HUDEP-2 (cell line): Measurements from ENCODE around the gene TRIM36.

ENCODE experiments used
- DNase-seq, 76 experiments: peaks; one replicate each; lab custom pipeline; 2025; ENCODE audit not compliant: unreplicated experiment in 76 of 76; lab: John Stamatoyannopoulos, UW

Gene TRIM36

DNA sequence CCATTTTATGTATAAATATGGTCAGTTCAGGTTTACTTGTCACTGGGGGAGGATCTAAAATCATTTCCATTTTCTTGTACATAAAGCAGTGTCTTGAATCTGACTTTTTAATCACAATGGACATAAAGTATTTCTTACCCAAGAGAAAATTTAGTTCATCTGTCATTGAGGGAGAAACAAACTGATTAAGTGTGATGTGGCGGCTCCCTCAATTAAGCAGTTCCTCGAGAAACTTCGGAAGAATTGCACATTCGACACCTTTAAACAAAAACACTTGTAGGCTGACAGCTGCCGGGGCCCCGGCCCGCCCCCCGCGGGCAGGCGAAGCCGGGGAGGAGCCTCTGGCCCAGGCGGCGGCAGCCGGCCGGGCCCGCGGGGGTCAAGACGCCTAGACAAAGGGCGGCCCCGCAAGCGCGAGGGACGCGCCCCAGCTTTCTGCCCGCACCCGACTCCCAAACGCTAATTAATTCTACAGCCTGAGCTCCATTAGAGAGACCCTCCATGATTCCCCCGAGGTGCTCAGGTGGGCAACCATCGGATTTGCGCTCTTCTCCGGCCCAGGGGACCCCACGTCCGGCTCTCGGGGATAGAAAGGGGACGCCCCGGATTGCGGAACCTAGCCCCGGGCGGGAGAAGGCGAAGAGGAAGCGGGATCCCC, 750 bp downstream of the TRIM36 start:
- no peak for DNase-seq

DNA sequence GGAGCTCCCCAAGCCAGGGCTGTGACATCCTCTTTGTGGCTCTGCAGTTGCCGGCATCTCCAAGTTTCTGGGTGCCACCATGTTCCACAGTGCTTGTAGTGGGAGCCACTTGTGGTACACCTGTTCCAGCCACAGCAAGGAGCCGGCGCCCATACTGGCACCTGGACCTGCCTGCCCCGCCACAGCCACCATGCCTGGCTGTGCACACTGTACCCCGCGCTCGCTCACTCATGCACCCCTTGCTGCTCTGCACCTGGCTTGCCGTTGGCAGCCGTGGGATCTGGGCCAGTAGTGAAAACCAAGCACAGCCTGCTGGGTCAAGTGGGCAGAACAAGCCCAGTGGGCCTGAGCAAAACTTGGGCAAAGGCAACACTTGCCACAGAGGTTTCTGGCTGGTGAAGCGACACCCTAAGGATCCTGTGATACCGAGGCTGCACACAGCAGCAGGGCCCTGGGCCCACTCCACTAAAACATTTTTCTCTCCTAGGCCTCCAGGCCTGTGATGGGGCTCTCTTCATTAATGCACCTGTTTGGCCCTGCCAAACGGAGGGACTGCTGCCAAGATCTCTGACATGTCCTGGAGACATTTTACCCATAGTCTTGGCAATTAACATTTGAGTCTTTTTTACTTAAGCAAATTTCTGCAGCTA, 2.8 kb downstream of the TRIM36 start:
- no peak for DNase-seq

DNA sequence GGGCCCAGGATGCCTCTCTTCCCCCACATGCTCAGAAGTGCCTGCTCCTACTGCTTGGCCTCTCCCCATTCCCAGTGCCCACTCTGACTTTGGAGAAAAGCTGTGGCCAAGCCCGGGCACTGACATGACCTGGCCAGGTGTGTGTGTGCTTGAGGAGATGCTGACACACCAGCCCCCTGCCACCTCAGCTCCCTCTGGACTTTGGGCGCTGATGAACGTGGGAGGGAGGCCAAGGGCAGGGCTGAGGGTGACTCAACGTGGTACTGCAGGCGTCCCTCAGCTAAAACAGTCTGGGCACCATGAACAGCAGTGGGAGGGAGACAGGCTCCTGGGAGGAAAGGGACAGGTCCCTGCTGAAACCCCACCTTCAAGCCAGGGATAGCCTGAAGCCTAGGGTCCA, 3.9 kb downstream of the TRIM36 start:
- DNase-seq = no peak

DNA sequence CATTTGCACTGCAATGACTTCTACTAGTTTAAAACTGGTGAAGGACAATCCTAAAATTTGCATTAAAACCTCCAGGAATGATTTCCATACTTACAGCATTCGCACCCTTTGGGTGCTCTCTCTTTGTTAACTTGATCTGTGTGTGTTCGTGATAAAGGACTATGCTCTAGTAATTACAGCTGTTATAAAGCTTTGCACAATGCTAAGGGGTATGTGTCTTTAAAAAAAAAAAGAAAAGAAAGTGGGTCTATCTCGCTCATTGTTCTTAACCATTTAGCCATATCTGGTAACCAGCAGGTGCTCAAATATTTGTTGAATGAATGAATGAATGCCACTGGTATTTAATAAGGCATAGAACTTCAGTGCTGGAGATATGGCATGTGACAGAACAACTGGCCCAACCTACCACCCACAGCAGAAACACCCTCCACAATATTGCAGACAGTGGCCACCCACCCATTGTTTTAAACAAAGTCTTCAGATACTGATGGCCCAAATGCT, 8.7 kb downstream of the TRIM36 start:
- DNase-seq = no peak

DNA sequence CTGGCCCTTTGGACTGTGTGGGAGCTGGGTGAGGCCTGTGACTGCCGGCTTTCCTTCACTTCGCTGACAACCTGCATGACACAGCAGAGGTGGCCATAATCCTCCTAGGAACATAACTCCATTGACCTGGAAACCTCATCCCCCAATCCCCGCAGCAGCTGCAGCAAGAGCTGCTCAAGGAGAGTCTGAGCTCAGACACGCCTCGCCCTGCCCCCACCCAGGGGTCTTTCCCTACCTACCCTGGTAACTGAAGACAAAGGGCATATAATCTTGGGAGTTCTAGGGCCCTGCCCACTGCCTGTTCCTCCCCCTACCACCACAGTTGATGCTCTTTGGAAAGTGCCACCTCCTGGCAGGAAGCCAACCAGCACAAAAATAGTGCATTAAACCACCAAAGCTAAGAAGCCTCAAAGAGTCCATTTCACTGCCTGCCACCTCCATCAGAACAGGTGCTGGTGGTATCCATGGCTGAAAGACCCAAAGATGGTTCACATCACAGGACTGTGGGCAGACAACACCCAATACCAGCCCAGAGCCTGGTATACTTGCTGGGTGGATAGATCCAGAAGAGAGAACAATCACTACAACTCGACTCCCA, 18.4 kb downstream of the TRIM36 start:
- no peak for DNase-seq

DNA sequence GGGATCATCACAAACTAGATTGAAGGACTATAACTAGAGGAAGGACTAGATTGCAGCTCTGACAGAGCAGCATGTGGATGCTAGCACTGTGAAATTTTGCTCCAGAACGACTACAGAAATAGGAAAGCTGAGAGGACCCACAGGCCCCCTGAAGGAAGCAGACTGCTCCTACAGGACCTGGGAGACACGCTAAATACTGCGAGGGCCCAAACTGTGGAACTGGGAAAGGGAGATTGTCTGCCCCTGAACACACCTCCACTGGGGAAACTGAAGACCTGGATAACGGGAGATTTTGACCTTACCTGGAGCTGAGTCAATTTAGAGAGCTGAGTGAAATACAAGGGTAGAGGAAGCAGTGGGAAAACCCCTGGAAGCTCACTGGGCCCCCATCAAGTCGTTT, 19.2 kb downstream of the TRIM36 start:
- DNase-seq = no peak

DNA sequence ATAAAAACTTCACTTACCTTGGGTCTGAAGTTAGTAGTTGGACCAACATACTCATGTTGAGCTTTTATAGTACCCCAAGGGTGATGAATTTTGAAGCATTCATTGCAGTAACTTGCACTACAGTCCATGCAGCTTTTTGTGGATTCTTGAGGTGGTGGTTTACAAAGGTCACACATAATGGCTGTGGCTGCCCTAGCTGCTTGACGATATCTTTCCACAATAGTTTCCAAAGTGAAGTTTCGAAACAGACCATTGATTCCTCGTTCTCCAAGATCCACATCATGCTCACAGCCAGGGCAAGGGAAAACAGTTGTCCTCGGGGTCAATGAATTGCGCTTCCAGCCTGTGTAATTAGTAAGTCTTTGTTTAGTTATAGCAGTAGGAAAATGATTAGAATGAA, 22.7 kb downstream of the TRIM36 start:
- no peak for DNase-seq

DNA sequence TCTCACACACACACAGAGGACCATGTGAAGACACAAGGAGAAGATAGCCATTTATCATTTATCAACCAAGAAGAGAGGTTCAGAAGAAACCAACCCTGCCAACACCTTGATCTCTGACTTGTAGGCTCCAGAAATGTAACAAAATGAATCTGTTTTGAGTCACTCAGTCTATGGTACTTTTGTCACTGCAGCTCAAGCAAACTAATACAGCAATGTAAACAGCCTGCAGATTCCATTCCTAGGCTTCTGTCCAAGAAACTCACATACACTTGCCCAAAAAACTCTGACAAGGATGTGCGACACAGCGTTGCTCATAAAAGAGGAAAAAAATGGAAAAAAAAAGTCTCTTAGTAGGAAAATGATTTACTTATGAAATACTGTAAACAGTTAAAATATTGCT, 33.4 kb downstream of the TRIM36 start:
- no peak for DNase-seq

DNA sequence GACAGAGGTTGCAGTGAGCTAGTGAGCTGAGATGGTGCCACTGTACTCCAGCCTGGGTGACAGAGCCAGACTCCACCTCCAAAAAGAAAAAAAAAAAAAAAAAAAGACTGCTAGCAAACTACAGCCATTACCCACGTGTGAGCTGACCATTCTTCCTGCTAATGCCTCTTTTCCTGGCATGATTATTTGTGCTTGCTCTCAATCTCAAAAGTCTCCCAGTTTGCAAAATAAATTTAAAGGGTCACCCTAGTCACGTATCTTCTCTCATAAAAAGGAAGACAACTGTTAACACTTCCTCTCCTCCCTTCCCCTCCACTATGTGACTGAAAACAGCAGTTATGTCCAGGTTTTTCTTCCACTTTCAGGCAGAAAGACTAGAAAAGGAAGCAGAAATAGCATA, 37.2 kb downstream of the TRIM36 start:
- no peak for DNase-seq

DNA sequence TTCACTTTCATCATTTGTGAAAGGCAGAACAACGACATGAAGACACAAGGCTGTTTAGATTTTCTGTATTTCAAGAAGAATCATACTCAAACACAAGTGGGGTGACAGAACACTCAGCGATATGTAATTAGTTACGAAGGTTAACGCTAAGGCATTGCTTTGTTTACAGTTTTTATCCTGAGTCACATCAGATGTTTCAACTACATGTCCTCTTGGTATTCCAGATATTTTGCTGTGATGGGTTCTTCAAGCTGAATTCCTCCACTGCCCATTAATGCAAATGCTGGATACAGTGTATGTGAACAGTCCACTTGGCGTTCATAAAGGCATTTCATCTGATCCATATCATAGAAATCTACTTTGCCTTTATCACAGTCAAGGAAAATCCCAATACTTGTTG, 43.4 kb downstream of the TRIM36 start:
- DNase-seq = no peak

DNA sequence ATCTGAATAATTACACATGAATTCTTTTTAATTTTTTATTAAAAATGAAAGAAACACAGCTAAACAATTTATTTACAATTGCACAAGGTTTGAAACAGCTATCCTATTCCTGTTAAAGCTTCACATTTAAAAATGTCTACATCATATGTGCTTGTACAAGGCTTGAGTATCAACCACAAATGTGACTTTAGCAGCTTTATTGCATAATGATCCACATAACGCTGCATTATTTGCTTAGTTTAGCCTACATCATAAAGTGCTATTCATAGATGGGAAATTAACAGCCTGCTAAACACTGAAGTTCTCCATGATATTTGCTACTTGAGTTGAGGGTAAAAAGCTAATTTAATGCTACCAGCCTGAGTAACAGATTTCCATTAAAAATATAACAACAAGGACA, 45.0 kb downstream of the TRIM36 start:
- no peak for DNase-seq

DNA sequence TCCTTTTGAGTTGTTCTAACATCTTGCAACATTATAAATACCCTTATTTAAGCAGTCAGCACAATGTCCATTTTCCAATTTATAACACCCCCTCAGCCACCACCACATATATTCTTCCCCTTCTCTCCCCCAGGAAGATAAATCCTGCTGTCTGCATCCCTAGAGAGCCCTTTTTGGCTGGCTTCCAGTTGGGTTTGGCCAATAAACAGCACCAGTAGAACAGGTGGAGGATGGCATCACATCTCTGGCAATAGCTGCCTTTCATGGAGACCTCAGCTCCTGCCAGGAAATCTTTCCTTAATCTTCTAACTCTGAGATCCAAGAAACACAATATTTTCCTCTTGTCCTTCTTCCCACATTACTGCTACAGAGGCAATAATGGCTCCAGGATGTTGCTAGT, 53.7 kb downstream of the TRIM36 start:
- DNase-seq = no peak

DNA sequence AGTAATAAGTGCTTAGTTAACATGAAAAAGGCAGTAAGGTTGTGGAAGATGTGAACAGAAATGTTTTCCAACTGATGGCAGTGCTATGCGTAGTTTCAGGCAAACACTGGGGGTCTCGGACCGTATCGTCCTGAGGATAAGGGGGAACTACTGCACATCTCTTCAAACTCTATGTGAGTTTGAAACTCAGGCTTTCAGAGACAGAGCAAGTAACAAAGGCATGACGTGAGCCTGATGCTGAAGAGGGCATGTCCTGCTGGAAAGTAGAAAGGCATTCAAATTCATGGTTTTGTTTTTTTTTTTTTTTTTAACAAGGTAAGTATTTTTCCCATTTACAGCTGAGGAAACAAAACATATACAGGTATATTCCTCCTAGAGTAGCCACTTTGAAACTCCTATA, 59.9 kb downstream of the TRIM36 start:
- DNase-seq = no peak

DNA sequence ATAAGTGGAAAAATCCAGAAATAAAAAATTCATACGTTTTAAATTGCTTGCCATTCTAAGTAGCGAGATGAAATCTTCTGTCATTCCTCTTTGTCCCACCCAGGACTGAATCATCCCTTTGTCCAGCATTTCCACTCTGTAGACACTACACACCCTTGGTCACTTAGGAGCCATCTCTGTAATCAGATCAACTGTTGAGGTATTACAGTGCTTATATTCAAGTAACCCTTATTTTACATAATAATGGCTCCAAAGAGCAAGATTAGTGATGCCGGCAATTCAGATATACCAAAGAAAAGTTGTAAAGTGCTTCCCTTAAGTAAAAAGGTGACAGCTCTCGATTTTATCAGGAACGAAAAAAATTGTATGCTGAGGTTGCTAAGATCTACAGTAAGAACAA, 60.4 kb downstream of the TRIM36 start:
- DNase-seq = no peak

DNA sequence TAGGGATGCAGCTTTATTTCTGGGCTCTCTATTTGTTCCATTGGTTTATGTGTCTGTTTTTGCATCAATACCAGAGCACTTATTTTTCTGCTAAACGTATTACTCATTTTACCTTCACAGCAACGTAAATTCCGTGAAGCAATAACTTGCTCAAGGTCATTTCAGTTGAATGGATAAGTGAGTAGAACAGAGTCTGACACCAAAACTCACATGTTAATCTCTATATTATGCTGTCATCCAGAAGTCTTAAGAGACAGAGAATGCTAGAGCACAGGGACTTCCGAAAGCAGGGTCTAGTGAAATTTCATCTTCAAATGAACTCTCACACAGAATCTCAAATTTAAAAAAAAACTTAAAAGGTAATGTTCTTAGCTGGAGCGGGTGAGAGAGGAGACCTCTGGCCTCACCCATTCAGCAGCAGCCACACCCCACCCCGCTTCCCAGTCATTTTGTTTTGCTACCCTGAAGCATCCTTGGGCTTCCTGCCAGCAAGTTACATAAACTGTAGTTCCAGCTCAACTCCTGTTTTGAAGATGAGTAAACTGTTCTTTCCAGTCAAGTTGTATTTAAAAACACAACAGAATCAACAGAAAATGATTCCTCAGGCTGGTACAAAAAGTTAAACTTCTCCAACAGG, 69.3 kb downstream of the TRIM36 start:
- no peak for DNase-seq

DNA sequence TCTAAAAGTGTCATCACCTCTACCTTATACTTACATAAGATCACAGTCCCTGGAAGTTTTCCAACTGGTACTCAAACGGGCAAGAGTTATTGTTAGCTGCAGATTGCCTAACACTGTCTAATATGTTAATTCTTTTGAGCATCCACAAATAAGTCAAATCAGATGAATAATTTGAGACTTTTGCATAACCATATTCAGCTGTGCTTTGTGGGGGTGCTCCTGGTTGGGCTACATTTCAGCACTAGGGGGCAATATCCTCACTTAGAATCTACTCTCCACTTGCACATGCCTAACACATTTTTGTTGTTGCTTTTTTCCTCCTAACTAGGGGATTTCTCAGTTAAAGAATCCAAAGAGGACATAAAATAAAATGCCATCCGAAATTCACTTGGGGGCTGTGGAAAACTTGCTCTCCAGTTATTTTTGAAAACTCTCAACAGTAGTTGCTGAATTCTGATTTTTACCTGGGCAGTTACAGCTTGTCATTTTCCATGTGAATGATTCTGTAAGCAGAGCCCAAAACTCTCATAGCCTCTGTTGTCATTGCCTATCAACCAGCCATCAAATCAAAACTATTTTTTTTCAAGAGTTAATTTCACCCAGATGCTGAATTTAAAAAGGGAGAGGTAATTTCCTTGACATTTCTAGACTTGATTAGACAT, 71.5 kb downstream of the TRIM36 start:
- DNase-seq = peak in 21 of 76 experiments; percentile 1 to 42 (median 11)

DNA sequence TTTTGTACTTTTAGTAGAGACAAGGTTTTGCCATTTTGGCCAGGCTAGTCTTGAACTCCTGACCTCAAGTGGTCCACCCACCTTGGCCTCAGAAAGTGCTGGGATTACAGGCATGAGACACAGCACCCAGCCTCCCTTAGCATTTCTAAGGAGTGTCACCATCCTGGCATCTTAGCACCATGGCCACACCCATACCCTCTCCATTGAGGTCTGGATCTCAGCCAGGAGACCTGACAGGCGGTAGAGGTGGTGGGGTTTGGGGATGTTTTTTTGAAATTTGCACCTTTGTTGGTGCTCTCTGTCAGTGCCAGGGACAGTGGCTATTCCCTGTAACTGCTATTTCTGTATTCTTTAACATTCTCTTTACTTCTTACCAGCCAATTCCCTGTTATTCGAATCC, 72.5 kb downstream of the TRIM36 start:
- DNase-seq = no peak

DNA sequence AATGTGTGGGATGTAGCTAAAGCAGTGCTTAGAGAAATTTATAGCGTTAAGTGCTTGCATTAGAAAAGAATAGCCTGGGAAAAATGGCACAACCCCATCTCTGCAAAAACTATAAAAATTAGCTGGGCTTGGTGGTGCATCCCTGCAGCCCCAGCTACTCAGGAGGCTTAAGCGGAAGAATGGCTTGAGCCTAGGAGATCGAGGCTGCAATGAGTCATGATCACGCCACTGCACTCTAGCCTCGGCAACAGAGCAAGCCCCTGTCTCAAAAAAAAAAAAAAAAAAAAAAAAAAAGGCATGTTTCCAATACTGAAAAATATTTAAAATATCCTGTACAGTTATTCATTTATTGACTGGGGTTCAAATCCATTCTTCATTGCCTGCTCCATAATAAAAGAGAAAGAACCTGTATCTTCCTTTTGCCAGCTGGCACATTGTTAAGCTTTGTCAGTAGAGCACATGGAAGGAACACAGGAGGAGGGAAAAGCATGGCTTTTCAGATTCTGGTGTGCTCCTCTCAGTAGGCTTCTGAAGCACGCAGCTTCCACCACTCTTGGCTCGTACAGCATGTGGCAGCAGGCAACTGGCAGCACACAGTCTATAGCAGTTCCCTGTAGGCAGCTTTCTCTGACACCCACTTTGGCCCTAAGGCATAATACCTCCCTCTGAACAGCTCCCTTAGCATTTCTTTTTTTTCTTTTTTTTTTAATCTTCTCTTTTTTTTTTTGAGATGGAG, 73.5 kb downstream of the TRIM36 start:
- no peak for DNase-seq

DNA sequence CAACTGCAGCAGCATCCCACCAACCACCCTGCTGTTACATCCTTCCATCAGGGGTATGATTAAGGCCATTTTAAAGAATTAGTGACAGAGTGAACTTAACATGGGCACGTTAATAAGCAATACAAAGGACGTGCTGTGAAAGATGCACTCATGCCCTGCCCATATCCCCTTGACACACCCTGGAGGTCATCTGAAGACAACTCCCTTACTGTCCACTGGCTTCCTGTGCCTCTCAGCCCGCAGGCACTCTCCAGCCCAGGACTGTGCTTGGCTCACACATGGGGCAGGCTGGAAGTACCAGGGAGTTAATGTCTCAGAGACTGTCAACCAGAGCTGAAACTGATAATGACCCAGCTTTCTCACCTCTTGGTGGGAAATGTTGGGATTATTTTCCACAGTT, 81.8 kb downstream of the TRIM36 start:
- no peak for DNase-seq

DNA sequence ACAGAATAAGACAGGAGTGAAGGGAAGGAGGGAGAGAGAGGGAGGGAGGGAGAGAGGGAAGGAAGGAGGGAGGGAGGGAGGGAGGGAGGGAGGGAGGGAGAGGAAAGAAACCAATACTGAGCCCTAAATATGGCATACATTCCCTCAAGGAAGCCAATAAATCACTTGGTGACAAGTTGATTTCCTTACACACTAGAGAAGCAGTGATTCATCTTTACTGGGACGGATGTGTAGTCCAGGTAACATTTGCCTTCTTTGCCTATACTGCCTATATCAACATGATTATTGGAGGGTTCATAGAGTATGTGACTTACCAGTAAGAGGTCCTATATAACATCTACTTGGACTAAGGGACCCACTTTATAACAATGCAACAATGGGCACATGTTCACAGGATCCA, 83.2 kb downstream of the TRIM36 start:
- DNase-seq = no peak
